GM23248 (cell line): ENCODE measurements around the gene COL18A1. TPM values are rescaled to one million over a fixed set of nuclear protein-coding genes. Genes with fewer than 3 reads are reported as not detected.

Source experiments
- DNase-seq: peaks from one replicate; pipeline ENCODE4 v3.0.0-alpha.2; 2015
- H2AFZ ChIP-seq: fragments of 200-600 bp; sonication (generic); 2 replicates; pipeline ENCODE4 v1.6.1; 2016; ENCODE audit warnings: antibody characterized with exemption
- H3F3A ChIP-seq: fragments of 200-600 bp; sonication (generic); 2 replicates; pipeline ENCODE4 v1.6.1; 2016; ENCODE audit warnings: mild to moderate bottlenecking, antibody characterized with exemption, mixed run types; ENCODE audit not compliant: insufficient read depth
- H3K27ac ChIP-seq: fragments of 200-600 bp; sonication (generic); 2 replicates; pipeline ENCODE4 v1.5.1; 2016; ENCODE audit warnings: mild to moderate bottlenecking
- H3K27me3 ChIP-seq: fragments of 200-600 bp; sonication (generic); replicated peaks from 2 replicates; pipeline ENCODE4 v1.6.1; 2016; ENCODE audit warnings: mild to moderate bottlenecking; ENCODE audit not compliant: insufficient read depth
- H3K36me3 ChIP-seq: fragments of 200-600 bp; sonication (generic); 2 replicates; pipeline ENCODE4 v1.6.1; 2016; ENCODE audit warnings: low read depth, mild to moderate bottlenecking
- H3K4me1 ChIP-seq: fragments of 200-600 bp; sonication (generic); 2 replicates; pipeline ENCODE4 v1.6.1; 2016; ENCODE audit warnings: mild to moderate bottlenecking; ENCODE audit not compliant: insufficient read depth
- H3K4me2 ChIP-seq: fragments of 200-600 bp; sonication (generic); one replicate; pipeline ENCODE4 v1.6.1; 2016; ENCODE audit warnings: mild to moderate bottlenecking; ENCODE audit not compliant: unreplicated experiment
- H3K4me3 ChIP-seq: fragments of 200-600 bp; sonication (generic); 2 replicates; pipeline ENCODE4 v1.5.1; 2016; ENCODE audit warnings: mild to moderate bottlenecking
- H3K79me2 ChIP-seq: fragments of 200-600 bp; sonication (generic); 2 replicates; pipeline ENCODE4 v1.6.1; 2016; ENCODE audit warnings: mild to moderate bottlenecking; ENCODE audit not compliant: insufficient read depth
- H3K9ac ChIP-seq: fragments of 200-600 bp; sonication (generic); 2 replicates; pipeline ENCODE4 v1.6.1; 2016; ENCODE audit warnings: mild to moderate bottlenecking
- H3K9me2 ChIP-seq: fragments of 200-600 bp; sonication (generic); 2 replicates; pipeline ENCODE4 v1.6.1; 2016; ENCODE audit warnings: mixed run types, mild to moderate bottlenecking, moderate library complexity; ENCODE audit not compliant: insufficient read depth
- H3K9me3 ChIP-seq: fragments of 200-600 bp; sonication (generic); one replicate; pipeline ENCODE4 v1.6.1; 2017; ENCODE audit warnings: low read depth
- H4K20me1 ChIP-seq: fragments of 200-600 bp; sonication (generic); 2 replicates; pipeline ENCODE4 v1.6.0; 2016; ENCODE audit not compliant: insufficient read depth
- EZH2 ChIP-seq: fragments of 200-600 bp; sonication (generic); IDR thresholded peaks from 2 replicates; pipeline ENCODE4 v1.6.1; 2018; ENCODE audit warnings: antibody characterized with exemption, mild to moderate bottlenecking; ENCODE audit not compliant: insufficient read depth, poor library complexity, severe bottlenecking
- EZH2phosphoT487 ChIP-seq: fragments of 200-600 bp; sonication (generic); IDR thresholded peaks from 2 replicates; pipeline ENCODE4 v1.6.1; 2018; ENCODE audit warnings: antibody characterized with exemption, moderate library complexity, mild to moderate bottlenecking, low read depth; ENCODE audit not compliant: insufficient read depth
- WGBS, 2 experiments: methylation state at CpG; one replicate each; pipeline ENCODE4 v1.1.6; 2015 to 2017; ENCODE audit warnings: low lambda C conversion rate in 2 of 2, low coverage in 1 of 2; ENCODE audit errors: missing lambda C conversion rate in 2 of 2; 5-methylcytosine and 5-hydroxymethylcytosine counted together
- in situ Hi-C: fragments of 300-500 bp; cut with MboI; formaldehyde crosslinking; loops from 2 replicates; pipeline ENCODE4 v1.15.0; 2020
- polyA plus RNA-seq: library from polyadenylated mRNA; unstranded; fragments of >200 nt; fragmentation: Nextera tagmentation; extraction: Ambion mirVana; gene quantifications from 2 replicates; pipeline ENCODE4 v1.2.1, GENCODE V29; 2016
- total RNA-seq: library from RNA; depleted of rRNA; stranded (reverse); fragments of >200 nt; shearing (Covaris generic); gene quantifications from 2 replicates; pipeline ENCODE4 v1.2.3, GENCODE V29; 2014

The COL18A1 gene
- total and polyA plus RNA-seq, 2 experiments from 2014 or later = 1.7 to 30.5 TPM

DNA sequence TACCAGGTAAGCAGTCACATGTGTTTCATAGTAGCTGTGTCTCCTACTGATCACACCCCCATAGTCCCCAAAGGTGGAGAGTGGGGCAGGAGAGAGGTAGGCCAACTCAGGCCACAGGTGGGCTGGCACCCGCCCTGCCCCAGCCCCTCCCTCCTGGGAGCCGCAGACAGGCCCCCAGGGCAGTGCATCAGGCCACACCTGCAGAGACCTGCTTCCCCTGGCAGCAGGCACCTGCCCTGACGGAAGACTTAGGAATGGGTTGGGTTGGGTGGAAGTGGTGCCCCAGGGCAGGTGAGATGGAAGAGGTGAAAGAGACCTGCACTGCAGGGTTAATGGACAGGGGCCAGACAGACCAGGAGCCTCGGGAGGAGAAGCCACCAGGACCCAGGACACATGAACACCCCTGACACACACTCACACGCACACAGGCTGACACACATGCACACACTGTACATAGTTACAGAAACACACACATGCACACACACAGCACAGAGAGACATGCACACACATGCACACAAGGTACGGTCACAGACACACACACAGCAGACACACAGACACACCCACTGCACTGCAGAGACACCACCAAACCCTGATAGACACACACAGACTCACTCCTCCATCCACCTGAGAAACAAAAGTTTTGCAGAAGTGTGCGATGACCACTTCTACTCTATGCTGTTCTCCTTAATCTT lies 1.7 kb upstream of the COL18A1 start:
- TF ChIP-seq EZH2phosphoT487 (no peak), EZH2 (no peak)
- Histone ChIP-seq H3K9me2 (no peaks in the 10 kb centered on the region), H3K9ac (no peak overlapping the region), H3K79me2 (no peaks in the 10 kb centered on the region), H3K4me3 (no peak overlapping the region), H3K27ac (no peak overlapping the region), H3K36me3 (no peaks in the 10 kb centered on the region), H3K4me2 (no peak overlapping the region), H3K27me3 (no peaks in the 10 kb centered on the region), H3F3A (no peaks in the 10 kb centered on the region), H3K4me1 (no peaks in the 10 kb centered on the region), H3K9me3 (no peaks in the 10 kb centered on the region), H4K20me1 (no peaks in the 10 kb centered on the region), H2AFZ (no peak overlapping the region)
- WGBS, 2 experiments = 88 to 89% methylated on average over 7 of the region's 7 CpGs
- in situ Hi-C loops = no loop called here
- no peak for DNase-seq

- no peaks in the 10 kb centered on the region for H3K9me2 ChIP-seq
- peak overlapping the region; percentile 47 for H3K4me2 ChIP-seq
- H4K20me1 ChIP-seq = no peaks in the 10 kb centered on the region
- H3K4me3 ChIP-seq = peak overlapping the region; percentile 46
- no peaks in the 10 kb centered on the region for H3K4me1 ChIP-seq
- no peaks in the 10 kb centered on the region for H3K36me3 ChIP-seq
- H3K79me2 ChIP-seq = no peaks in the 10 kb centered on the region
- in situ Hi-C loops = no loop called here
- H3F3A ChIP-seq = no peaks in the 10 kb centered on the region
- H3K9ac ChIP-seq = no peak overlapping the region
- no peaks in the 10 kb centered on the region for H3K9me3 ChIP-seq
- WGBS, 2 experiments = 14 to 18% methylated on average over 34 to 37 of the region's 39 CpGs
- no peak overlapping the region for H3K27ac ChIP-seq
- TF ChIP-seq EZH2phosphoT487 (no peak), EZH2 (no peak)
- H2AFZ ChIP-seq = peak overlapping the region; percentile 56
- peak; percentile 58 for DNase-seq
- no peaks in the 10 kb centered on the region for H3K27me3 ChIP-seq
Observed at GRCh38 chr21:45403825-45404729, 888 bp upstream of the COL18A1 start.

DNA sequence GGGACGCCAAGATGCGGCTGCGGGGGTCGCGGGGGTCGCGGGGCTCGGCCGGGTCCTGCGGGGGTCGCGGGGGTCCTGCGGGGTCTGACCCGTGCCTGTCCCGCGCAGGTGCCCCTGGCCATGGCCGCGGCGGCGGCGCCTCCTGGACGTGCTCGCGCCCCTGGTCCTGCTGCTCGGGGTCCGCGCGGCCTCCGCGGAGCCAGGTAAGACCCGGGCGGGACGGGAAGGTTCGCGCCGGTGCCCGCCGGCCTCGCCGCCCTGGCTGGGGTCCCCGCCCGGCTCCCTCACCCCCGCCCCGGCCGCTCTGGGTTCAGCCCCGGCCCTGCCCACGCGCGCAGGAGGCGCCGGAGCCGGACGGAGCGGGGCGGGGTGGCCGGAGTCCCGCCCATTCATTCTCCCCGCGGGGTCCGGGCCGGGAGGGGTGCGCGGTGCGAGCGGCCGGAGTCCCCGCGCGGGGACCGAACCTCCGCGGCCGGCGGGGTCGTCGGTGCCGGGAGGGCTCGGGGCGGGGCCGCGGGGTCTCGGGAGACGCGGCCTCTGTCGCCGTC lies 380 bp downstream of the COL18A1 start:
- no peaks in the 10 kb centered on the region for H3K9me3 ChIP-seq
- TF ChIP-seq EZH2phosphoT487 = no peak
- TF ChIP-seq EZH2 = no peak
- peak overlapping the region; percentile 57; the same call in 1 of the 2 replicates for H2AFZ ChIP-seq
- H3K4me2 ChIP-seq = peak overlapping the region; percentile 61
- H3K79me2 ChIP-seq = no peaks in the 10 kb centered on the region
- peak overlapping the region; percentile 66 for H3K4me3 ChIP-seq
- no peaks in the 10 kb centered on the region for H3F3A ChIP-seq
- no peaks in the 10 kb centered on the region for H3K9me2 ChIP-seq
- in situ Hi-C loops = no loop called here
- H3K27me3 ChIP-seq = no peaks in the 10 kb centered on the region
- H3K27ac ChIP-seq = no peak overlapping the region
- 0% methylated on average over 1 of the region's 86 CpGs; no CpG with 5 or more reads in 1 of the 2 experiments for WGBS, 2 experiments
- peak overlapping the region; percentile 55 for H3K9ac ChIP-seq
- DNase-seq = peak; percentile 57
- H3K36me3 ChIP-seq = no peaks in the 10 kb centered on the region
- no peaks in the 10 kb centered on the region for H4K20me1 ChIP-seq
- H3K4me1 ChIP-seq = no peaks in the 10 kb centered on the region
